ENCODE measurements around the gene EVPLL.
"Not testable (repeated sequence)": the region's sequence is repeated elsewhere in the genome, so short reads cannot be mapped to it uniquely, and the experiment has no call there.

EVPLL gene

GRCh38 chr17:18421521-18421920 is 43.9 kb downstream of the EVPLL start:
- DNase-seq (ENCODE audit: low read depth, low spot score); H3K36me3 ChIP-seq (ENCODE audit: insufficient read depth, low read length); H3K9me3 ChIP-seq (ENCODE audit: low read depth, low read length); H3K9ac ChIP-seq (ENCODE audit: insufficient read length); H3K27ac ChIP-seq; H3K4me3 ChIP-seq: not testable (repeated sequence)

- not testable (repeated sequence) for H3K27ac ChIP-seq; H3K36me3 ChIP-seq (ENCODE audit: insufficient read depth, low read length); H3K9ac ChIP-seq (ENCODE audit: insufficient read length); DNase-seq (ENCODE audit: low read depth, low spot score); H3K4me3 ChIP-seq; H3K9me3 ChIP-seq (ENCODE audit: low read depth, low read length)
Observed at GRCh38 chr17:18422464-18422863, 44.9 kb downstream of the EVPLL start.

DNA sequence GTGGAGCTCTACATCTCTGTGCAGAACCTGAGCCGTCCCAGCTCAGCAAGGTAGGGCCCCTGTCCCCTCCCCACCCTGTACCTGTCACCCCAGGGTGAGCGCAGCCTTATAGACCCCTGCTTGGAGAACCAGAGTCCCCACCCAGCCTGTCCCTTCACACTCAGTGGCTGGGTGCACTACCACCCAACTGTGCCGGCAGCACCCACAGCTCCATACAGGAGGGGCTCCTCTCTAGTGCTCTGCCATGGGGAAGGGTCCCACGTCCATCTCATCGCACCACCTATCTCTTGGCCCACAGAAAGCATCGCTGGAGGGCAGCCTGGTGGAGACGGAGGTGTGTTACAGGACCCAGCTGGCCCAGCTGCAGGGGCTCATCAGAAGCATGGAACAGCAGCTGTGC is 45.4 kb downstream of the EVPLL start:
- DNase-seq (ENCODE audit: low read depth, low spot score); H3K9ac ChIP-seq (ENCODE audit: insufficient read length); H3K4me3 ChIP-seq; H3K9me3 ChIP-seq (ENCODE audit: low read depth, low read length); H3K27ac ChIP-seq; H3K36me3 ChIP-seq (ENCODE audit: insufficient read depth, low read length): not testable (repeated sequence)

- not testable (repeated sequence) for H3K36me3 ChIP-seq (ENCODE audit: insufficient read depth, low read length); H3K27ac ChIP-seq; H3K9me3 ChIP-seq (ENCODE audit: low read depth, low read length); DNase-seq (ENCODE audit: low read depth, low spot score); H3K9ac ChIP-seq (ENCODE audit: insufficient read length); H3K4me3 ChIP-seq
Observed at GRCh38 chr17:18425593-18425992, 48.0 kb downstream of the EVPLL start.

DNA sequence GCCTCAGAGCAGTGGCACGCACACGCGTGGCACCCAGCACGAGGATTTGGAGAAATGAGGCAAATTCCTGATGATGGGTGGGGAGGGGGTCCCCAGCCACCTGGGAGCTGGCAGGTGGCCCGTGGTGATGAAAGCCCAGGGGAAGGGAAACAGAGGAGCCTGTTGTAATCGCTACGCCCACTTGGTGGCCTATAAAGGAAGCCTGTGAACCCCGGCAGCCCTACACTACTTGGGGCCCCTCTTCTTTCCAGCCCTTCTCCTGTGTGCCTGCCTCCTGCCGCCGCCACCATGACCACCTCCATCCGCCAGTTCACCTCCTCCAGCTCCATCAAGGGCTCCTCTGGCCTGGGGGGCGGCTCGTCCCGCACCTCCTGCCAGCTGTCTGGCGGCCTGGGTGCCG is 49.1 kb downstream of the EVPLL start:
- H3K27ac ChIP-seq; H3K9ac ChIP-seq (ENCODE audit: insufficient read length); H3K9me3 ChIP-seq (ENCODE audit: low read depth, low read length); H3K36me3 ChIP-seq (ENCODE audit: insufficient read depth, low read length); H3K4me3 ChIP-seq; DNase-seq (ENCODE audit: low read depth, low spot score): not testable (repeated sequence)

DNA sequence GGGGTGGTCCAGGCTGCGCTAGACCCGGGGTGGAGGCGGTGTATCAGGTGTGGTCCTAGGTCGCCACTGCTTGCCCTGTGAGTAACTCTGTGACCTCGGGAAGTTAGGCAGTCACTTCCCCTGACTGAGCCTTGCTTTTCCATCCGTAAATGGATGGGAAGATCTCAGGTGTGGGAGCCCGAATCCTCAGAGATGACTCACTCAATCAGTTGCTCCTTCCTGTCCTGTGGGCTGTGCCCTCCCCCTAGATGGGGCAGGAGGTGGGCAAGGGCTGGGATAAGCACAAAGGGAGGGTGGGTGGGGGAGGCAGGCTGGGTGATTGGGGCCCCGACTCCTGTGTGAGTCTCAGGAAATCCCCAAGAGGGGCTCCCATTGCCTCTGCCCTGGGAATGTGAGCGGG is 54.6 kb downstream of the EVPLL start:
- H3K27ac ChIP-seq; H3K9ac ChIP-seq (ENCODE audit: insufficient read length); DNase-seq (ENCODE audit: low read depth, low spot score); H3K9me3 ChIP-seq (ENCODE audit: low read depth, low read length); H3K4me3 ChIP-seq; H3K36me3 ChIP-seq (ENCODE audit: insufficient read depth, low read length): not testable (repeated sequence)
